Neural cell (in vitro differentiated cells): Measurements from ENCODE around the gene SRSF5. TPM values are rescaled to one million over a fixed set of nuclear protein-coding genes. Genes with fewer than 3 reads are reported as not detected.
A peak's percentile ranks its signal among the peaks of the same experiment; 100 is the strongest.

Source experiments
- H2AFZ ChIP-seq: fragments of 200-600, 300-800 bp; sonication (generic), shearing (Covaris generic); 2 replicates; pipeline ENCODE4 v1.6.0; 2014; ENCODE audit warnings: low read depth, mild to moderate bottlenecking, antibody characterized with exemption, low read length, moderate library complexity
- H3F3A ChIP-seq: fragments of 200-600 bp; shearing (Covaris generic); 2 replicates; pipeline ENCODE4 v1.6.1; 2016; ENCODE audit warnings: mild to moderate bottlenecking, moderate library complexity, mixed read lengths, antibody characterized with exemption, low read length; ENCODE audit not compliant: insufficient read depth, poor library complexity, severe bottlenecking
- H3K27ac ChIP-seq: fragments of 200-600, 300-800 bp; sonication (generic), shearing (Covaris generic); 2 replicates; pipeline ENCODE4 v1.5.1; 2014; ENCODE audit warnings: mild to moderate bottlenecking, low read length, moderate library complexity
- H3K27me3 ChIP-seq: fragments of 300-800, 200-600 bp; sonication (generic), shearing (Covaris generic); 2 replicates; pipeline ENCODE4 v1.6.0; 2014; ENCODE audit warnings: mild to moderate bottlenecking, low read depth, low read length, moderate library complexity; ENCODE audit not compliant: insufficient read depth
- H3K36me3 ChIP-seq: fragments of 300-800, 200-600 bp; sonication (generic), shearing (Covaris generic); 2 replicates; pipeline ENCODE4 v1.5.1; 2014; ENCODE audit warnings: mild to moderate bottlenecking, antibody characterized with exemption, low read length, moderate library complexity; ENCODE audit not compliant: insufficient read depth
- H3K4me2 ChIP-seq: fragments of 300-800, 200-600 bp; sonication (generic), shearing (Covaris generic); 2 replicates; pipeline ENCODE4 v1.6.0; 2014; ENCODE audit warnings: mild to moderate bottlenecking, low read length
- H3K4me3 ChIP-seq: fragments of 300-800, 200-600 bp; sonication (generic), shearing (Covaris generic); 2 replicates; pipeline ENCODE4 v1.5.1; 2014; ENCODE audit warnings: mild to moderate bottlenecking, low read length, moderate library complexity
- H3K79me2 ChIP-seq: fragments of 200-600 bp; shearing (Covaris generic); replicated peaks from 2 replicates; pipeline ENCODE4 v1.6.0; 2014; ENCODE audit warnings: mild to moderate bottlenecking, low read length, moderate library complexity; ENCODE audit not compliant: insufficient read depth
- H3K9ac ChIP-seq: fragments of 300-800, 200-600 bp; sonication (generic), shearing (Covaris generic); 2 replicates; pipeline ENCODE4 v1.6.1; 2016; ENCODE audit warnings: mild to moderate bottlenecking, low read length, mixed read lengths
- H3K9me2 ChIP-seq: fragments of 200-600 bp; shearing (Covaris generic); 2 replicates; pipeline ENCODE4 v1.6.1; 2016; ENCODE audit warnings: mild to moderate bottlenecking, low read length, mixed read lengths; ENCODE audit not compliant: insufficient read depth
- H3K9me3 ChIP-seq: fragments of 200-600, 300-800 bp; sonication (generic), shearing (Covaris generic); 2 replicates; pipeline ENCODE4 v1.6.1; 2016; ENCODE audit warnings: mild to moderate bottlenecking, mixed run types, low read length, moderate library complexity, mixed read lengths
- H4K20me1 ChIP-seq: fragments of 200-600 bp; shearing (Covaris generic); 2 replicates; pipeline ENCODE4 v1.6.1; 2016; ENCODE audit warnings: mild to moderate bottlenecking, mixed run types; ENCODE audit not compliant: insufficient read depth
- EP300 ChIP-seq: fragments of 450-650 bp; conservative IDR thresholded peaks from 2 replicates; pipeline ENCODE4 v1.6.1; 2014; ENCODE audit warnings: antibody characterized with exemption, mild to moderate bottlenecking, moderate library complexity; ENCODE audit not compliant: poor library complexity, severe bottlenecking
- EZH2 ChIP-seq: fragments of 200-600, 300-800 bp; shearing (Covaris generic), sonication (generic); IDR thresholded peaks from 2 replicates; pipeline ENCODE4 v1.6.1; 2014; ENCODE audit warnings: antibody characterized with exemption, low read length, borderline replicate concordance, mild to moderate bottlenecking; ENCODE audit not compliant: insufficient read depth, poor library complexity, severe bottlenecking
- MXI1 ChIP-seq: fragments of 450-650 bp; conservative IDR thresholded peaks from 2 replicates; pipeline ENCODE4 v1.6.1; 2014; ENCODE audit warnings: antibody characterized with exemption, mild to moderate bottlenecking; ENCODE audit not compliant: poor library complexity, severe bottlenecking
- POLR2AphosphoS5 ChIP-seq: IDR thresholded peaks from 2 replicates; pipeline ENCODE4 v1.6.1; 2012
- RAD21 ChIP-seq: fragments of 450-650 bp; conservative IDR thresholded peaks from 2 replicates; pipeline ENCODE4 v1.6.1; 2014; ENCODE audit warnings: antibody characterized with exemption, mild to moderate bottlenecking, moderate library complexity
- SMC3 ChIP-seq: fragments of 450-650 bp; conservative IDR thresholded peaks from 2 replicates; pipeline ENCODE4 v1.6.1; 2014; ENCODE audit warnings: antibody characterized with exemption, mild to moderate bottlenecking, moderate library complexity; ENCODE audit not compliant: poor library complexity
- TAF1 ChIP-seq: IDR thresholded peaks from 2 replicates; pipeline ENCODE4 v1.6.1; 2012; ENCODE audit warnings: low read depth
- polyA plus RNA-seq: library from polyadenylated mRNA; depleted of rRNA; stranded (reverse); fragments of >200 nt; gene quantifications from 2 replicates; pipeline ENCODE4 v1.2.3, GENCODE V29; 2014
- TF ChIP-seq, protein P1 (sequence below): IDR thresholded peaks from 2 replicates; pipeline ENCODE4 v1.6.1; 2012; ENCODE audit warnings: borderline replicate concordance
- TF ChIP-seq, protein P2 (sequence below): fragments of 450-650 bp; IDR thresholded peaks from 2 replicates; pipeline ENCODE4 v1.5.1; 2014; ENCODE audit warnings: antibody characterized with exemption, mild to moderate bottlenecking, moderate library complexity; ENCODE audit not compliant: poor library complexity, severe bottlenecking

Gene SRSF5
- polyA plus RNA-seq, 1 donor from 2014 or later: 1,017 TPM

DNA sequence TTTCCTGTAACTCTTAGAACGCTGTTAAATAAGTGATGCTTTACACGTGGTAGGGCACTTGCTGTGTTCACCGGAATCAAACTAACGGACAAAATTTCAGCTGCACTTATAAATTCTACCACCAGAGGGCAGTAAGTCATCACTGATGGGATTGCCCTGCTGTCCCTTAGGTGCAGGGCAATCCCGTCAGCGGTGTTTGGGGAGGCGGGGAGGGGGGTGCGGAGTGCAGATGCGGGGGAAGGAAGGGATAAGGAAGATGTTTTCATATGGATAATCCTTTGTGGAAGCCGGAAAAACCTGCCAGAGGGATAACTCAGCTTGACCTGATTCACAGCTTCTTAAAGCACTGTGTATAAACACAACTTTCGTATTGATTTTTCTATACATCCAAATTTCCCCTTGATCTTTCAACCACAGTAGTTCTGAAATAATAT, 51.8 kb downstream of the SRSF5 start:
- Histone ChIP-seq H3K27me3 (no peaks in the 10 kb centered on the region), H3K79me2 (no peaks in the 10 kb centered on the region), H3K4me2 (no peak overlapping the region), H3K9ac (no peak overlapping the region), H3K4me3 (no peak overlapping the region), H4K20me1 (no peaks in the 10 kb centered on the region), H2AFZ (no peak overlapping the region), H3K9me2 (no peaks in the 10 kb centered on the region), H3F3A (no peaks in the 10 kb centered on the region), H3K9me3 (no peaks in the 10 kb centered on the region), H3K27ac (no peak overlapping the region), H3K36me3 (no peaks in the 10 kb centered on the region)
- TF ChIP-seq SMC3: peak; percentile 99
- TF ChIP-seq, protein P1, sequence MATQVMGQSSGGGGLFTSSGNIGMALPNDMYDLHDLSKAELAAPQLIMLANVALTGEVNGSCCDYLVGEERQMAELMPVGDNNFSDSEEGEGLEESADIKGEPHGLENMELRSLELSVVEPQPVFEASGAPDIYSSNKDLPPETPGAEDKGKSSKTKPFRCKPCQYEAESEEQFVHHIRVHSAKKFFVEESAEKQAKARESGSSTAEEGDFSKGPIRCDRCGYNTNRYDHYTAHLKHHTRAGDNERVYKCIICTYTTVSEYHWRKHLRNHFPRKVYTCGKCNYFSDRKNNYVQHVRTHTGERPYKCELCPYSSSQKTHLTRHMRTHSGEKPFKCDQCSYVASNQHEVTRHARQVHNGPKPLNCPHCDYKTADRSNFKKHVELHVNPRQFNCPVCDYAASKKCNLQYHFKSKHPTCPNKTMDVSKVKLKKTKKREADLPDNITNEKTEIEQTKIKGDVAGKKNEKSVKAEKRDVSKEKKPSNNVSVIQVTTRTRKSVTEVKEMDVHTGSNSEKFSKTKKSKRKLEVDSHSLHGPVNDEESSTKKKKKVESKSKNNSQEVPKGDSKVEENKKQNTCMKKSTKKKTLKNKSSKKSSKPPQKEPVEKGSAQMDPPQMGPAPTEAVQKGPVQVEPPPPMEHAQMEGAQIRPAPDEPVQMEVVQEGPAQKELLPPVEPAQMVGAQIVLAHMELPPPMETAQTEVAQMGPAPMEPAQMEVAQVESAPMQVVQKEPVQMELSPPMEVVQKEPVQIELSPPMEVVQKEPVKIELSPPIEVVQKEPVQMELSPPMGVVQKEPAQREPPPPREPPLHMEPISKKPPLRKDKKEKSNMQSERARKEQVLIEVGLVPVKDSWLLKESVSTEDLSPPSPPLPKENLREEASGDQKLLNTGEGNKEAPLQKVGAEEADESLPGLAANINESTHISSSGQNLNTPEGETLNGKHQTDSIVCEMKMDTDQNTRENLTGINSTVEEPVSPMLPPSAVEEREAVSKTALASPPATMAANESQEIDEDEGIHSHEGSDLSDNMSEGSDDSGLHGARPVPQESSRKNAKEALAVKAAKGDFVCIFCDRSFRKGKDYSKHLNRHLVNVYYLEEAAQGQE: no peak
- no peak for TF ChIP-seq MXI1
- TF ChIP-seq TAF1: no peak
- TF ChIP-seq EP300: no peak
- no peak for TF ChIP-seq EZH2
- TF ChIP-seq POLR2AphosphoS5: no peak
- TF ChIP-seq, protein P2, sequence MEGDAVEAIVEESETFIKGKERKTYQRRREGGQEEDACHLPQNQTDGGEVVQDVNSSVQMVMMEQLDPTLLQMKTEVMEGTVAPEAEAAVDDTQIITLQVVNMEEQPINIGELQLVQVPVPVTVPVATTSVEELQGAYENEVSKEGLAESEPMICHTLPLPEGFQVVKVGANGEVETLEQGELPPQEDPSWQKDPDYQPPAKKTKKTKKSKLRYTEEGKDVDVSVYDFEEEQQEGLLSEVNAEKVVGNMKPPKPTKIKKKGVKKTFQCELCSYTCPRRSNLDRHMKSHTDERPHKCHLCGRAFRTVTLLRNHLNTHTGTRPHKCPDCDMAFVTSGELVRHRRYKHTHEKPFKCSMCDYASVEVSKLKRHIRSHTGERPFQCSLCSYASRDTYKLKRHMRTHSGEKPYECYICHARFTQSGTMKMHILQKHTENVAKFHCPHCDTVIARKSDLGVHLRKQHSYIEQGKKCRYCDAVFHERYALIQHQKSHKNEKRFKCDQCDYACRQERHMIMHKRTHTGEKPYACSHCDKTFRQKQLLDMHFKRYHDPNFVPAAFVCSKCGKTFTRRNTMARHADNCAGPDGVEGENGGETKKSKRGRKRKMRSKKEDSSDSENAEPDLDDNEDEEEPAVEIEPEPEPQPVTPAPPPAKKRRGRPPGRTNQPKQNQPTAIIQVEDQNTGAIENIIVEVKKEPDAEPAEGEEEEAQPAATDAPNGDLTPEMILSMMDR: peak; percentile 92
- peak; percentile 99 for TF ChIP-seq RAD21

- H3K9me3 ChIP-seq: no peaks in the 10 kb centered on the region
- H3K27ac ChIP-seq: no peak overlapping the region
- no peak overlapping the region for H2AFZ ChIP-seq
- H3K27me3 ChIP-seq: no peaks in the 10 kb centered on the region
- no peaks in the 10 kb centered on the region for H4K20me1 ChIP-seq
- no peak overlapping the region for H3K4me3 ChIP-seq
- no peaks in the 10 kb centered on the region for H3K9me2 ChIP-seq
- H3K79me2 ChIP-seq: no peaks in the 10 kb centered on the region
- no peak overlapping the region for H3K4me2 ChIP-seq
- TF ChIP-seq POLR2AphosphoS5 (no peak), RAD21 (no peak), SMC3 (no peak), TAF1 (no peak), MXI1 (no peak), EZH2 (no peak), EP300 (no peak)
- TF ChIP-seq, protein P2: no peak
- TF ChIP-seq, protein P1: no peak
- H3K36me3 ChIP-seq: no peaks in the 10 kb centered on the region
- no peak overlapping the region for H3K9ac ChIP-seq
- no peaks in the 10 kb centered on the region for H3F3A ChIP-seq
Observed at GRCh38 chr14:69819607-69820006, 52.7 kb downstream of the SRSF5 start.
